OCI-LY3 (cell line): Measurements from ENCODE around the gene PRAC2.

Experiments used
- H2AFZ ChIP-seq: fragments of 200-600, 300-600 bp; shearing (Covaris generic); 2 replicates; pipeline ENCODE4 v1.6.0; 2014; ENCODE audit warnings: antibody characterized with exemption, low read depth, low read length
- H3K27ac ChIP-seq: fragments of 200-600, 300-600 bp; sonication (generic); 2 replicates; pipeline ENCODE4 v1.5.1; 2014; ENCODE audit warnings: mild to moderate bottlenecking, low read length, moderate library complexity, mixed read lengths
- H3K27me3 ChIP-seq: fragments of 200-600, 300-600 bp; sonication (generic); 2 replicates; pipeline ENCODE4 v1.6.1; 2014; ENCODE audit warnings: low read depth, low read length, mixed read lengths
- H3K36me3 ChIP-seq: fragments of 200-600, 300-600 bp; sonication (generic); replicated peaks from 2 replicates; pipeline ENCODE3; 2014; ENCODE audit warnings: low read depth, low read length, mixed read lengths
- H3K4me1 ChIP-seq: fragments of 300-600, 200-600 bp; sonication (generic); 2 replicates; pipeline ENCODE4 v1.6.1; 2014; ENCODE audit warnings: low read length, mixed read lengths
- H3K4me2 ChIP-seq: fragments of 200-600, 300-600 bp; sonication (generic); 2 replicates; pipeline ENCODE4 v1.6.1; 2014; ENCODE audit warnings: low read length, mixed read lengths
- H3K4me3 ChIP-seq: fragments of 300-600, 200-600 bp; sonication (generic); 2 replicates; pipeline ENCODE4 v1.5.1; 2014; ENCODE audit warnings: antibody characterized with exemption, mild to moderate bottlenecking, low read length, moderate library complexity
- H3K79me2 ChIP-seq: fragments of 300-600, 200-600 bp; shearing (Covaris generic); 2 replicates; pipeline ENCODE4 v1.6.1; 2014; ENCODE audit warnings: mild to moderate bottlenecking, low read length, mixed read lengths
- H3K9ac ChIP-seq: fragments of 300-600, 200-600 bp; shearing (Covaris generic); 2 replicates; pipeline ENCODE4 v1.6.0; 2014; ENCODE audit warnings: mild to moderate bottlenecking, low read length, moderate library complexity
- H3K9me3 ChIP-seq: fragments of 200-600, 300-600 bp; shearing (Covaris generic); 2 replicates; pipeline ENCODE4 v1.6.1; 2014; ENCODE audit warnings: low read length, mixed read lengths; ENCODE audit not compliant: insufficient read depth
- H4K20me1 ChIP-seq: fragments of 200-600, 300-600 bp; sonication (generic); 2 replicates; pipeline ENCODE4 v1.6.1; 2016; ENCODE audit warnings: low read length, mixed read lengths; ENCODE audit not compliant: insufficient read depth
- EZH2phosphoT487 ChIP-seq: fragments of 200-600 bp; shearing (Covaris generic); IDR thresholded peaks from 2 replicates; pipeline ENCODE4 v1.6.1; 2018; ENCODE audit warnings: antibody characterized with exemption, mixed run types, low read depth
- TF ChIP-seq, protein P1 (sequence below): fragments of 200-600, 300-600 bp; sonication (generic); IDR thresholded peaks from 2 replicates; pipeline ENCODE4 v1.5.1; 2014; ENCODE audit warnings: antibody characterized with exemption, low read length, low read depth

Gene PRAC2

DNA sequence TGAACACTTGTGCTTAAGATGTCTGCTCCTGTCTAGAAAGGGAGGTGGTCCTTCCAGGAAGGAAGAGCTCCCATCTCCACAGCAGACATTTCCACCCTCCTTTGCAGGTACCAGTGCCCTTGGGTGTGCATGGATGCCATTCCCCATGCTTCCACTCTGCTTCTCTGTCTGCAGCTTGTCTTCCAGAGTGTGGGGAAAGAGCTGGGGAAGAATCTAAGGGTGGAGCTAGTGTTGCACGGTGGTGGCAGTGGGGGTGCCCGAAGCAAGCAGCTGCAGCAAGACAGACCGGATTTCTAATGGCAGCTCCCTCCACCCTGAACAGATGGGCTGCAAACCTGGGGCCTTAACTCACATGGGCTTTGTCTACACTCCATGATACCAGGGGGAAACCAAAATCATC, 28.2 kb downstream of the PRAC2 start:
- H3K9me3 ChIP-seq: no peaks in the 10 kb centered on the region
- no peak overlapping the region for H3K4me3 ChIP-seq
- no peaks in the 10 kb centered on the region for H3K36me3 ChIP-seq
- no peak overlapping the region for H3K4me2 ChIP-seq
- no peak overlapping the region for H2AFZ ChIP-seq
- H3K27me3 ChIP-seq: peaks cover 9% of the 10 kb centered on the region
- peaks cover 6% of the 10 kb centered on the region; the same call in 1 of the 2 replicates for H3K4me1 ChIP-seq
- no peaks in the 10 kb centered on the region for H4K20me1 ChIP-seq
- no peaks in the 10 kb centered on the region for H3K79me2 ChIP-seq
- H3K9ac ChIP-seq: no peak overlapping the region
- TF ChIP-seq, protein P1, sequence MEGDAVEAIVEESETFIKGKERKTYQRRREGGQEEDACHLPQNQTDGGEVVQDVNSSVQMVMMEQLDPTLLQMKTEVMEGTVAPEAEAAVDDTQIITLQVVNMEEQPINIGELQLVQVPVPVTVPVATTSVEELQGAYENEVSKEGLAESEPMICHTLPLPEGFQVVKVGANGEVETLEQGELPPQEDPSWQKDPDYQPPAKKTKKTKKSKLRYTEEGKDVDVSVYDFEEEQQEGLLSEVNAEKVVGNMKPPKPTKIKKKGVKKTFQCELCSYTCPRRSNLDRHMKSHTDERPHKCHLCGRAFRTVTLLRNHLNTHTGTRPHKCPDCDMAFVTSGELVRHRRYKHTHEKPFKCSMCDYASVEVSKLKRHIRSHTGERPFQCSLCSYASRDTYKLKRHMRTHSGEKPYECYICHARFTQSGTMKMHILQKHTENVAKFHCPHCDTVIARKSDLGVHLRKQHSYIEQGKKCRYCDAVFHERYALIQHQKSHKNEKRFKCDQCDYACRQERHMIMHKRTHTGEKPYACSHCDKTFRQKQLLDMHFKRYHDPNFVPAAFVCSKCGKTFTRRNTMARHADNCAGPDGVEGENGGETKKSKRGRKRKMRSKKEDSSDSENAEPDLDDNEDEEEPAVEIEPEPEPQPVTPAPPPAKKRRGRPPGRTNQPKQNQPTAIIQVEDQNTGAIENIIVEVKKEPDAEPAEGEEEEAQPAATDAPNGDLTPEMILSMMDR: no peak
- TF ChIP-seq EZH2phosphoT487: no peak
- no peak overlapping the region for H3K27ac ChIP-seq

GRCh38 chr17:48751733-48752398, 28.9 kb downstream of the PRAC2 start:
- no peak for TF ChIP-seq EZH2phosphoT487
- TF ChIP-seq, protein P1: no peak
- Histone ChIP-seq H3K4me1 (peaks cover 11% of the 10 kb centered on the region), H3K4me3 (no peak overlapping the region), H2AFZ (no peak overlapping the region), H3K79me2 (no peaks in the 10 kb centered on the region), H4K20me1 (no peaks in the 10 kb centered on the region), H3K9me3 (no peaks in the 10 kb centered on the region), H3K27ac (no peak overlapping the region), H3K4me2 (no peak overlapping the region), H3K36me3 (no peaks in the 10 kb centered on the region), H3K27me3 (peaks cover 5% of the 10 kb centered on the region), H3K9ac (no peak overlapping the region)

GRCh38 chr17:48752399-48753288, 29.7 kb downstream of the PRAC2 start:
- peaks cover 5% of the 10 kb centered on the region for H3K27me3 ChIP-seq
- no peaks in the 10 kb centered on the region for H3K36me3 ChIP-seq
- no peaks in the 10 kb centered on the region for H3K79me2 ChIP-seq
- H2AFZ ChIP-seq: no peak overlapping the region
- H3K4me1 ChIP-seq: peaks cover 17% of the 10 kb centered on the region
- no peak overlapping the region for H3K4me3 ChIP-seq
- H3K4me2 ChIP-seq: no peak overlapping the region
- no peak overlapping the region for H3K9ac ChIP-seq
- H4K20me1 ChIP-seq: no peaks in the 10 kb centered on the region
- TF ChIP-seq, protein P1: no peak
- TF ChIP-seq EZH2phosphoT487: no peak
- no peaks in the 10 kb centered on the region for H3K9me3 ChIP-seq
- H3K27ac ChIP-seq: no peak overlapping the region

- Histone ChIP-seq H3K9me3 (no peaks in the 10 kb centered on the region), H3K27ac (no peak overlapping the region), H2AFZ (no peak overlapping the region), H3K79me2 (no peaks in the 10 kb centered on the region), H3K36me3 (no peaks in the 10 kb centered on the region), H3K9ac (no peak overlapping the region), H4K20me1 (no peaks in the 10 kb centered on the region), H3K27me3 (peaks cover 5% of the 10 kb centered on the region; the same call in 1 of the 2 replicates), H3K4me2 (no peak overlapping the region), H3K4me1 (peaks cover 17% of the 10 kb centered on the region), H3K4me3 (no peak overlapping the region)
- TF ChIP-seq, protein P1: no peak
- no peak for TF ChIP-seq EZH2phosphoT487
These were observed 31.0 kb downstream of the PRAC2 start for GRCh38 chr17:48753794-48754499.
